ENCODE results near the gene KIF12.
A peak's percentile ranks its signal among the peaks of the same experiment; 100 is the strongest.
"Not testable (repeated sequence)": the region's sequence is repeated elsewhere in the genome, so short reads cannot be mapped to it uniquely, and the experiment has no call there.

The KIF12 gene

GRCh38 chr9:114082763-114083412, 16.2 kb downstream of the KIF12 start:
- DNase-seq = not testable (repeated sequence)

GRCh38 chr9:114082017-114082762, 16.9 kb downstream of the KIF12 start:
- DNase-seq = peak; percentile 48

- no peak for DNase-seq
Observed at GRCh38 chr9:114081441-114082016, 17.6 kb downstream of the KIF12 start.

- DNase-seq = no peak
Observed at GRCh38 chr9:114080773-114081440, 18.2 kb downstream of the KIF12 start.

GRCh38 chr9:114080195-114080772, 18.8 kb downstream of the KIF12 start:
- no peak for DNase-seq

- DNase-seq = no peak
Observed at GRCh38 chr9:114078781-114079156, 20.3 kb downstream of the KIF12 start.

- no peak for DNase-seq
Observed at GRCh38 chr9:114078021-114078780, 20.9 kb downstream of the KIF12 start, which contains the start of gene AMBP. Gene AMBP, minus strand, starts transcription at chr9:114078300. Its CDS starts 91 bp downstream, at chr9:114078209.

- no peak for DNase-seq
Observed at GRCh38 chr9:114077162-114077837, 21.8 kb downstream of the KIF12 start.

GRCh38 chr9:114076237-114077161, 22.6 kb downstream of the KIF12 start:
- DNase-seq = no peak

- DNase-seq = no peak
Observed at GRCh38 chr9:114075602-114076001, 23.5 kb downstream of the KIF12 start.

GRCh38 chr9:114072184-114073140, 26.6 kb downstream of the KIF12 start:
- DNase-seq = no peak

GRCh38 chr9:114071197-114071795, 27.8 kb downstream of the KIF12 start:
- no peak for DNase-seq

GRCh38 chr9:114070188-114071103, 28.6 kb downstream of the KIF12 start:
- no peak for DNase-seq

GRCh38 chr9:114069476-114070187, 29.5 kb downstream of the KIF12 start:
- DNase-seq = no peak

GRCh38 chr9:114065304-114065703, 33.8 kb downstream of the KIF12 start:
- DNase-seq = no peak

GRCh38 chr9:114061830-114062474, 37.1 kb downstream of the KIF12 start:
- no peak for DNase-seq

GRCh38 chr9:114061292-114061691, 37.8 kb downstream of the KIF12 start:
- no peak for DNase-seq

All from CD4-positive, alpha-beta T cell treated with Interleukin-15 for 1 hour (primary cell).